HG03108 (cell line): Measurements from ENCODE around the gene TAF15.

Experiments used
- ATAC-seq: cut with Tn5 transposase; IDR thresholded peaks from one replicate; pipeline ENCODE4 v1.9.1; 2021; ENCODE audit warnings: moderate library complexity; ENCODE audit not compliant: unreplicated experiment

TAF15 gene

DNA sequence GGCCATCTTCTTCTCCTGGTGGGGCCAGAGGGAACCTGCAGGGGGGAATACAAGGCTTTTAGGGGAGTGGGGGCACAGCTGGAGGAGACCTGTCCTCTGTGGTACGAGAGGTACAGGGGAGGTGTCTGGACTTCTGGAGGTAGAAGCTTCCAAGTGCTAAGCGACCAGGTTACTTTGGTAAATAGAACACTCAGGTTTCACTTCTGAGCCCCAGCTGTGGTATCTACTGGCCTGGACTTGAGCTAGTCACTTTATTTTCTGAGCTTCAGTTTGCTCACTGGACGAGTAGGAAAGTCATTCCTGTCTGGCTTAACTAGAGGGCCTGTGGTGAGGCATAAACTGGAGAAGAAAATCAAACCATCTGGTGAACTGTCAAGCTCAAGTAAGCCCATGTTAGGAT is 59.5 kb downstream of the TAF15 start, which contains the start of gene HEATR9:
Gene HEATR9, minus strand, starts transcription at position 155 of the 400 bp plus-strand sequence. Its CDS starts 149 bp downstream, at position 6.
- no peak for ATAC-seq

DNA sequence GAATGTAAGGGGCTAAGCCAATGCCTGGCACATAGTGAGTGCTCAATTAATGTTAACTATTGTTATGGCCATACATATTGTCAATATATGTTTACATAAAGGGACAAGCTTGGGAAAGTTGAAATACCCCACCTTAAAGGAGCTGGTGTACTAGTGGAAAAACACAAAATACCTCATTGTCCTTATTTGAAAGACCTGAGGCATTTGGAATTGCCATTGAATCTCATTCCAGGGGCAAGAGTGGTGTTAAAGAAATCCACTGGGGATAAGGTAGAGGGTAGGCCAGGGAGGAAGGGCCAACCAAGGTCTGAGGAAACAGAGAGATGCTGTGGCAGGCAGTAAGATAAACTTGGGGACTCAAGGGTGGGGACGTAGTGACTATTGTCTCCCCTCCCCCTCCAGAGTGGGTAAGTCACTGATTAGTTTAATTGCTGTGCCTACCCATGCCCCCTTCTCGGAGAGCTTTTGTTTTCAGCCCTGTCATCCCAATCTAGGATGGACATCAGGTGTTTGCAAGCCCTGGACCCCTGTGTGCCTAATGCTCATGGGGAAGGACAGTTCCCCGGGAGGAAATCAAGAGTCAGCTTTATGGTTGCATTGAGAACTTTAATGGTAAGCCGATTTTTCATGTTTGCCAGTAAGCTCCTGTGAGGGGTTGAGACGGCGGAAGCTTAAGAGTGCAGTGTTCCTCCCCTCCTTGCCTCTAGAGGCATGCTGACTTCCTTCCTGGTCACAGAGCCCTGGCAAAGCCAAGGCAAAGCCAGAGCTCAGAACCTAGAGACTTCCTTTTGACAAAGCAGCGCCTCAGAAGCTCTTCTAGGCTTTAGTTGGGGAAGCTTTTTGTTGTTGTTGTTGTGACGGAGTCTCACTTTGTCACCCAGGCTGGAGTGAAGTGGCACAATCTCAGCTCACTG is 61.9 kb downstream of the TAF15 start:
- ATAC-seq: no peak

DNA sequence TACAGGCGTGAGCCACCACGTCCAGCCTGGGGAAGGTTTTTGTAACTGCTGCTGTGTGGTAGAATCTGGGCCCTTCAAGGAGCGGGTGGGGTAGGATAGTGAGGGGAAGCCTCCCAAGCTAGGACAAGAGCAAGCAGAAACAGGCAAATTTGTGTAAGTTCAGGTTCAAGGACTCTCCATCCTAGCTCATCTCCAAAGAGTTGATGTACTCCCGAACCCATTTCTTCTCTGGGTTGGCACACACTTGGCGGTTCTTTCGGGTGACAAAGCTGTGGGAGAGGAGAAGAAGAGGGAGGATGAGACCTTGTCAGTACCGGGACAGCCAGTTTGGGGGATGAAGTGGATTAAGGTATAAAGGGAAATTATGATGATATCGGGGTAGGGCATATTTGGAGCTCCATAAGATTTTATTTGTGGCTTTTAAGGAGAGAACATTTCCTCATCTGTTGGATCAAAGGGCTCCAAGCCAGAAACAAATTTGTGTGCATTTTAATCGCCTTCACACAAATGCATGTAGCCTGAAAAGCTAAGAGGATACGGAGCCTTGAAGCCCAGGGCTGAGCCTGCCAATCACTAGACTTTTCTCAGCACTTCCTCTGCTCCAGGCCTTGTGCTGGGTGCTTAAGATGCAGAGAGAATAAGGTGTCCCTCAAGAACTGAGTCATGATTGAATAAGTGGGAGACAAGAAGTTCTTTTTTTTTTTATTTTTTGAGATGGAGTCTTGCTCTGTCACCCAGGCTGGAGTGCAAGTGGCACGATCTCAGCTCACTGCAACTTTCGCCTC is 63.1 kb downstream of the TAF15 start:
- ATAC-seq: no peak

DNA sequence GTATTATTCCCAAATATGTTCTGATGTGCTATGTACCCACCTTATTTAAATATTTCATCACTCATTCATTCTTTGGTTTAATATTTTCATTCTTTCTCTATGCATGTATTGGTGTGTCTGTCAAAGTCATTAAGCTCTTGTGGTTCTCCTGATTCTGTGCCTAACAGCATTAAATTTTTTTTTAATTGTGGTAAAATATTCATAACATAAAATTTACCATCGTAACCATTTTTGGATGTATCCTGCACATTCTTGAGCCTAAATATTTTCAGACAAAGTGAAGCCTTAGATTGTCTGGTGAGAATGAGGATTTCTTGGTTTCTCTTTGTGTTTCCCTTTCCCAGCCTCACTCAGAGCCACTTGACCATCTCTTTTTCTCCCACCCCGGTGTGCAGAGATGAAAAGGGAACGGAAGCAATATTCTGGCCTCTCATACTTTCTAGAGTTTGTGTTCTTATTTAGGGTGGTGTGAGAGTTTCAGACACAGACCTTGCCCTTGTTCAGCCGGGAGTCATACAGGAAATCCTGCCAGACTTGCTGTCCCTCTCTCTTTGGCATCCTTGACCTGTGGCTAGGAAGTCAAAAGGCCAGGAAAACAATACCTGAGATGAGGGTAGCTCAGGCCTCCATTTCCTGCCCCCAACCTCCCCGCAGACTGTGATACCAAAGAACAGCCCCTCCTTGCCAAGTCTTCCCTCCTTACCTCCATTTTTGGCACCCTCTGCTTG is 66.0 kb downstream of the TAF15 start:
- no peak for ATAC-seq

DNA sequence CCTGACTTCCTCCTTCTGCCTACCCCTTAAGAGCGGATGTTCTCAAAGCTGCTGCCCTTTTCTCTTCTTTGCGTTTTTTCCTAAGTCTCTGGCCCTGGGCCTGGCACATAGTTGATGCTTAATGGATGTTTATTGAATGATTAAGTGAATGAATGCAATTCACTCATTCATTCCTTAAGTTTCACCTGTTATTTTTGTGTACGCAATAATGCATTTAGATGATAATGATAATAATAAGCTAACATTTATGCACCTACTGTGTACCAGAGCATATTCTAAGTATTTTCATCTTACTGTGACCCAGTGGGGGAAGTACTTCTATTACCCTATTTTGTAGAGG is 66.5 kb downstream of the TAF15 start:
- no peak for ATAC-seq

DNA sequence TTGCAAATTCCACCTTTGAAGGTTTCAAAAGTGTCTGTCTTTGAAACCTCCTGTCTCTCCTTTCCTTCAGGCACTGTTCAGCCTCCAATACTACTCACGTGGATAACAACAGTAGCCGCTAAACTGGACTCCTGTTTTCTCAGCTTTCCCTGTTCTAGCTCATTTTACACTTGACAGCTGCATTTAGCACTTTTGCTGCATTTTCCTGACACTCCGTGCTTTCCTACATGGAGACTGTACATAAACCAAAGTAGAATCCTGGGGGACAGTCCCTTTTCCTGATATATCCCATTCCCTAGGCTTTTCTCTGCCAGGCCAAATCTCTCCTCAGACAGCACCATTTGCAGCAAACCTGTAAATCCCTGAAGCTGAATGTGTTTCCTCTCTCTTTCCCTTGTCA is 67.2 kb downstream of the TAF15 start:
- no peak for ATAC-seq

DNA sequence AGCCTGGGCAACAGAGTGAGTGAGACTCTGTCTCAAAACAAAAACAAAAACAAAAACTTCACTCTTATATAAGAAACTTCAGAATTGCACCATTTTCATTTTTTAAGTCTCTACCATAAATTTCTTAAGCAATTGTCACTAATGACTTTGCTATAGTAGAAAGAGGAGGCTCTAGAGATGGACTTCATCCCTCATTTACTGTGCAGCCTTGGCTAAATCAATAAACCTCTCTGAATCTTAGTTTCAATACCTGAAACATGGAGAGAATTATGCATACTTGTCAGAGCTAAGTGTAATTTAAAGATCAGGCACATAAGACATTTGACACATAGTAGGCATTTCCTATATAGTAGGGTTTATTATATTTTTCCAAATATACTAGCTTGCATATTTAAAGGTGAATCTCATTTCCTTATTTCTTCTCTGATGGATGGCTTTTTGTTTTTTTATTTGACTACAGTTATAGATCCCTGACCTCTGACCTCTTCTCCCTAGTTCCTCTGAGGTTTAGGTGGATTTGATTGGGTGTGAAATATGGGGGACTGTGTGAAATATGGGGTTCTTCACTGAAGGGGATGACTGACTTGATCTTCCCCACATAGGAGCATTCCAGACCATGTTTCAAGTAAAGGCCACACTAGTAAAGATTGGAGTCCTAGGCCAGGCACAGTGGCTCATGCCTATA is 68.2 kb downstream of the TAF15 start:
- ATAC-seq: no peak

DNA sequence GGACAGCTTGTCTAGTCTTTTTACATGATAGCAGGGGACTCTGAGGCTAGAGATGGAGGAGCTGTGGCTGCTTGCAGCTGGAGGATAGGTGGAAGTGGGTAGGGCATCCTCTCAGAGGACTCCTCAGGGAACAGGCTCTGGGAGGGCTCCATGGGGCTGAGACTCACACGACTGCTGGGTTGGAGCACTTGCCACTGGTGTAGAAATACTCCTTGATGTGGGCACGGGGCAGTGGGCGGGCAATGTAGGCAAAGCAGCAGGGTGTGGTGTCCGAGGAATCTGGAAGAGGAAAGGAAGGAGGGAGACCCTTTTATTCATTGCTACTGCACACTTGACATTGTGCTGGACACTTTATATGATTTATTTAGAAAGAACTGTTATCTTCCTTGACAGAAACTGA is 69.1 kb downstream of the TAF15 start:
- ATAC-seq: no peak

DNA sequence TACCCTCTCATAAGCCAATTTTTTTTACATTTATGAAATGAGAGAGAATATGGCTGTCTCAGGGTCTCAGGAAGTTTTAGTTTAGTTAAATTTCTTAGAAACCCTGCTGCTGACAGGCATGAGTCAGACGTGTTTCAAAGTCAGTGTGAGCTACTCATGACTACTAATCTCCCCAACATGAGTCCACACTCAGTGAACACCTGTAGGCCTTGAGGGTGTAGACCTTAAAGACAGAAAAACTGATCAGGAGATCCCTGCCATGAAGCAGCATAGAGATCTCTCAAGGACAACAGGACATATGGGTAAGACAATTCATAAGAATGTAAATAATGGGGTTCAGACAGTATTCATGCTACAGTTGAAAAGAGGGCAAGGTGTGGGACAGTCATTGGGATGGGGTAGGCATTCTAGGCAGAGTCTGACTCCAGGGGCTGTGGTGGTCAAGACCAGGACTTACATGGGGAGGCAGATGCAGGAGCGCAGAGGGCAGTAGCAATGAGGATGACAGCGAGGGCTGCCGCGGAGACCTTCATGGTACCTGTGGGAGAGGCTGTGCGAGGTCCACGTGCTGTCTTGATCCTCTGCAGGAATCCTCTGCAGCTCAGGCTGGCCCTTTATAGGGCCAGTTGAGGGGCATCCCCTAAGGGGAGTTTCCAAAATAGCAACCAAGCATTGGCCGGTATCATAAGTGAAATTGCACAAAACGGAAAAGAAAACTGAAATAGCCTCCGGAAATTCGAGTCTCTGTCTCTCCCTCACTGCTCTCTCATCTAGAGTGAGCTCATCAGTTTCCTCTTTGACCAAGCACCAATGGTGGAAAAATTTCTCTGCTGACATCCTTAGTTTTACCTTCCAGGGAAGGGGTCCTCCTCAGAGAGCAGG is 70.7 kb downstream of the TAF15 start, which contains the start of gene CCL5:
Gene CCL5, minus strand, starts transcription at position 588 of the 882 bp plus-strand sequence.
- peak; percentile 89 for ATAC-seq

DNA sequence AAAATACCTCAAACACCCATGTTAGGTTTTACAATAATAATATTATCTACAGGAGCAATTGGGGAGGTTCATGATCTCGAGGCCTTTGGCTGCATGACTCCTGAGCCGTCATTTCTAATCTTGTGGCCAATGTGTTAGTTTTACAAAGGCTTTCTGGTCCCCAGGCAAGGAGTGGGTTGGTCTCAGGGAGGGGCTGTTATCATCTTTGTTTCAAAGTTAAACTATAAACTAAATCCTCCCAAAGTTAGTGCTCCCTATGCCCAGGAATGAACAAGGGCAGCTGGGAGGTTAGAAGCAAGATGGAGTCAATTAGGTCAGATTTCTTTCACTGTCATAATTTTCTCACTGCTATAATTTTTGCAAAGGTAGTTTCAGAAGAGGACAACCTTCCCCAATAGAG is 80.0 kb downstream of the TAF15 start:
- ATAC-seq: no peak

DNA sequence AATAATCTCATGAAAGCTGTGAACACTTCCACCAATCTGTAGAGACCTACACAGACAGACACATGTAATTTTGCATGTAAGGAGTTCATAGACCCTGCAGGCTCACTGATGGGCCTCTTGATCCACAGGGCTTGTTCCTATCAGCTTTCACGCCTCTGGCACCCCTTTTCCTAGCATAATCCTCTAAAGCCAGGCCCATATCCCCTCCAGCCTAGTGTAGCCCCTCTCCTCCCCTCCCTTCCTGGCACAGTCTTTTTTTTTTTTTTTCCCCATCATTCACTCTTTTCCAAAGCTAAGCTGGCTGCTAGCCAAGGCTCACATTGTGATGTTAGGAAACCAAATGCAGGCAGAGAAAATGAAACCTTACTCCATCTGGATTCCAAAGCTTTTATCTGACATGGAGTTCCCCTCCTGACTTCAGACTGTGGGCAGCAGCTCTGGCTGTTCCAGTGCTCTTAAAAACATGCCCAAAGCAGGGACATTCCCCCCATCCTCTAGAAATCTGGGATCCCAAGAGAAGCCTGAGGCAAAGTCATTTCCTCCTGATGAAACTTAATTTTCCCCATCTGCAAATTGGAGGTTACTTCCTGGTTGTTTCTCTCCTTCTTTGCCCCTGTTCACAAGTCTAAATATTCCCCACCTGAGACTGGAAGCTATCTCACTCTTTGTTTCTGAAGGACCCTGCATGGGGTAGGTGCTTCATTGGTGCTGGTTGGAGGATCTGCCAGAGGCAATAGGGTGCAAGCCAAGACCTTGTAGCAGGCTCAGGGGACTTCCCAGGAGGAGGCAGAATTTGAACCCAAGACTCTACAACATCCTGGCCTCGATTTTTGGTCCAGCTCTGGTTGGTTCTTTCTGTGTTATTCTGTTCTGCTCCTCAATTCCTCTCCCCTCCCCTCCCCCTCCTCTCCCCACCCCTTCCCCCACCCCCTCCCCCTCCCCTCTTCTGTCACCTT is 80.8 kb downstream of the TAF15 start:
- ATAC-seq: no peak

DNA sequence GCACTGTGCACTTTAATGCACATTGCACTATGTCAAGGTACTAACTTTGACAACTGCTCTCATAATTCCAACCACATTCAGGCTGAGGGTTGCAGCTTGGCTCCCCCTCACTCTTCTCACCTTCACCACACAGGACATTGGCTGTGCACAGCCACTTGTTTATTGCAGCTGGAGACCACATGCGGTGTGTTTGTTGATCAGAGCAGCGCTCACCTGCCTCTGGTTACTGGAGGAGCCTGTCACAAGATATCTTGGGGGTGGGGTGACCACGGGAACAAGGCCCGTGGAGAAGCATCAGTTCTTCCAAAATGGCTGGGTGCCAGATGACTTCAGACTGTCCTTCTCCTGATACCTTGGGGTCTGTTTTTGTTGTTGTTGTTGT is 81.5 kb downstream of the TAF15 start:
- no peak for ATAC-seq

DNA sequence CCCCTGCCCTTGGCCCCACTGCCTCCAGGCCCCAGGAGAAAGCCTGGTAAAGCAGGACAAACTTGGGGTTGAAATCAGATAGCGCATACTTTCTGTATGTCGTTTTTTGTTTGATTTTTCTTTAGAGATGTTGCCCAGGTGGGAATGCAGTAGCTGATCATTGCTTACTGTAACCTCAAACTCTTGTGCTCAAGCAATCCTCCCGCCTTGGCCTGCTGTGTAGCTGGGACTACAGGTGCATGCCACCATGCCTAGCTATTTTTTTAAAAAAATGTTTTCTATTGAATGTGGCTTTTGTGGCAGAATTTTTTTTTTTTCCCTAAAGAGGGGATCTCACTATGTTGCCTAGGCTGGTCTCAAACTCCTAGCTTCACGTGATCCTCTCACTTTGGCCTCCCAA is 82.0 kb downstream of the TAF15 start:
- ATAC-seq: no peak

DNA sequence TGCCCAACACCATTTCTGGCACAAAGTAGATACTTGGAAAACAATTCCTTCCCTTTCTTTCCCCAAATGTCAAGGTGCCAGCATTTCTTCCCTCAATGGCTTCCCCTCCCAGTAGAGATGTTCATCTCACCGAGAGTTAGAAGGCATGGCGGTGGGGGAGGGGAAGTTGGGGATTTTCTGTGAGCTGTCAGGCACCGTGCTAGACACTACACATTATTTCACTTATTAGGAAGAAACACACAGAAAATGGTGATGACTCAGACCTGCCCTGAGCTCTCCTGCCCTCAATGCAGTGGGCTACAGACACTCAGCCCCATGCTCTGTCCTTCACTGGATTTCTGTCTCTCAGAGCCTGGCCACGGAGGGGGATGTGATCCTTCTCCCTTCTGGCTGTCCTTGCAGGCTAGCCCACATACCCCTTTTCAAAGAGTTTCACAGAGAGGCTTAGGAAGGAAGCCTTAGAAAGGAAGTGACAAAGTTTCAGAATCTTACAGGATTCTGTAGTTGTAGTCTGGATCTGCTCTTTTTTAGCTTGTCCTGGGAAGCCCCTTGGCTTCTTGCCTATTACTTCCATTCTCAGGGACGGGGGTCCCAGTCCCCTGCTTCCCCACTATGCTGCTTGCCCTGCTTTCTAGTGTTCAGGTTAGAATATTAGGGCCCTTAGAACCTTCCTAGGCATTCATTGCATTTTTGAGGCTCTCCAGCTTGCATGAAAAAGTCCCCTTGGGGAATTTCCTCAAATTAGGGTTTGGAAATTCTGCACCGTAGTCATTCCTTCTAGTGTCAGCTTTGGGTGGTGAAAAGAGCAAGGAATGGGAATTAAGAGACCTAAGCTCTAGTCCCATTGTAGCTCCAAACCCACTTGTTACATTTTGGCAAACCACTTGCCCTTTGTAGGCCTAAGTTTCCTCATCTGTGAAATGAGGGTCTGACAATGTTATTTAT is 83.1 kb downstream of the TAF15 start:
- ATAC-seq: no peak

DNA sequence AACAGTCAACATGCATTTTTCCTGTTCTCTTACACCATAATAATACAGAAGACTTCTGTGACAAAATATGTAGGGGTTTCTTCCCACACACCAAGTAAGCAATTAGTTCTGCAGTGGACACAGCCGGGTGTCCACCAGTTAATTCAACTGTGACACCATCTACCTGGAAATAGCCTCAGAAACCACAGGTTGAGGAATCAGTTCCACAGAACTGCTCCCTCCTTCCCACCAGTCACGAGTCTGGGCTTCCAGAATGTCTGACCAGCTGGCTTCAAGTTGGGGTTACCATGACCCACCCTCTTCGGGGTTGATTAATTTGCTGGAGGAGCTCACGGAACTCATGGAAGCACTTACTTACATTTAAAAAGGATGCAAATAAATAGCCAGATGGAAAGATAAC is 84.5 kb downstream of the TAF15 start:
- ATAC-seq: no peak

DNA sequence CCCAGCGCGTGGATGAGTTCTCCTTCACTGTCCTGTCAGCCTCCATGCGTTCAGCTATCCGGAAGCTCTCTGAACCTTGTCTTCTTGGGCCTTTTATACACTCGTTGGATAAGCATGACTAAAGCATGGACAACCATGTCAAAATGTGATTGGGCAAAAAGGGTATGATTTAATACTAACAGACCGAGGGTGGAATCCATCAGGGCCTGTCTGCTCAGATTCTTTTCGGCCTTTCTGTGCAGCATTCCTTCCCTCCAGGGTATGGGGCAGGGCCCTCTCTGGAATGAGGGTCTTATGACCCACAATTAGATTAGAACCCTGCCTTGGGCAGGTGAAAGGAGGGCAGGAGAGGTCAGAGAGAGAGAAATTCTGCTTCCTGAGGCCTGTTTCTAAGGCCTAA is 84.9 kb downstream of the TAF15 start:
- ATAC-seq: no peak
